GM18868 (cell line): ENCODE results near the gene C18orf54.
"Not testable (repeated sequence)": the region's sequence is repeated elsewhere in the genome, so short reads cannot be mapped to it uniquely, and the experiment has no call there.

ENCODE experiments used
- ATAC-seq: cut with Tn5 transposase; IDR thresholded peaks from one replicate; pipeline ENCODE4 v1.9.1; 2021; ENCODE audit warnings: mild to moderate bottlenecking, moderate library complexity; ENCODE audit not compliant: unreplicated experiment

The C18orf54 gene

DNA sequence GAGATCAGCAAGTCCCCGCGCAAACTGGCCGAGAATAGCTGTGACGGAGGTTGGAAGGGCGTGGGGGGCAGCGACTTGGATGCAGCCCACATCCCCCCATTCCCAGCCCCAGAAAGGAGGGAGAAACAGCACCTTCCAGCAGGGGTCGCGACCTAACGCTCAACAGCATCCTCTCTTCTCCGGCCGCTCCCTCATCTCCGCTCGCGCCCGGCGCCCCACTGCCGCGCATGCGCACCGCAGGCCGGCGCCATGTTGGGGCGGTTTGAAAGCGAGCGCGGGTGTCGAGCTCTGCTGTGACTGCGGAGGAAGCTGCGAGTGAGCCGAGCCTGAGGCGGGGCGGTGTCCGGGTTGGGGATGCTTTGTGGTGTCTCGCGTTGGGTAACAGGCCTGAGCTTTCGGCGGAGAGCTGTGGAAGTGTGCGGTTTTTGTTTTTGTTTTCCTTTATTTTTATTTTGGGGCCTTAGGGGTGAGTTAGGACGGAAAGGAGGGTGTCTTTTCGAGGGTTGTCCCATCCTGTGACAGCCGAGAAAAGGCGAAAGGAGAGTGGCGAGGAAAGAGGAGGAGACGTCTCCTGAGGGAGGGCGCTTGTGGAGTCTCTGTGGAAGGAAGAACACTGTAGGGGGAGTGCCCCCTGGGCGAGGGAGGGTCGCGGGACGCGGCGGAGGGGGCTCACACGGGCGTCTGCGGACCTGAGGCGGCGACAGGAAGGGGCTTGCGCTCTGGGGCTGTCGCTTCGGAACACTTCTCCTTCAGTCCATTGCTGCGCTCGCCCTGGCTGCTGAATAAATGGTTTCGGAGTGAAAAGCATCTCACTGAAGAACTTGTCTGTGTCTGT lies at the start of gene C18orf54, which contains the start of gene STARD6:
Gene C18orf54 (plus strand): TSS at position 247 of the 835 bp plus-strand sequence. CDS start 2,667 bp downstream, outside the sequence.
Gene STARD6 (minus strand): TSS at position 199 of the 835 bp plus-strand sequence. CDS start 3,285 bp downstream, outside the sequence.
- ATAC-seq = peak; percentile 90

DNA sequence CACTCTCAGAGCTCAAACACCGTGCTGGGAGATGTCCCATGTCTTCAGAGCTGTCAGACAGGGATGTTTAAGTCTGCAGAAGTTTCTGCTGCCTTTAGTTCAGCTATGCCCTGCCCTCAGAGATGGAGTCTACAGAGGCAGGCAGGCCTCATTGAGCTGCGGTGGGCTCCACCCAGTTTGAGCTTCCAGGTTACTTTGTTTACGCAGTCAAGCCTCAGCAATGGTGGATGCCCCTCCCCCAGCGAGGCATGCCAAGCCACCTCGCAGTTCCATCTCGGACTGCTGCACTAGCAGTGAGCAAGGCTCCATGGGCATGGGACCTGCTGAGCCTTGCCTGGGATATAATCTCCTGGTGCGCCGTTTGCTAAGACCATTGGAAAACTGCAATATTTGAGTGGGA lies 48.1 kb upstream of the C18orf54 start:
- ATAC-seq = not testable (repeated sequence)

DNA sequence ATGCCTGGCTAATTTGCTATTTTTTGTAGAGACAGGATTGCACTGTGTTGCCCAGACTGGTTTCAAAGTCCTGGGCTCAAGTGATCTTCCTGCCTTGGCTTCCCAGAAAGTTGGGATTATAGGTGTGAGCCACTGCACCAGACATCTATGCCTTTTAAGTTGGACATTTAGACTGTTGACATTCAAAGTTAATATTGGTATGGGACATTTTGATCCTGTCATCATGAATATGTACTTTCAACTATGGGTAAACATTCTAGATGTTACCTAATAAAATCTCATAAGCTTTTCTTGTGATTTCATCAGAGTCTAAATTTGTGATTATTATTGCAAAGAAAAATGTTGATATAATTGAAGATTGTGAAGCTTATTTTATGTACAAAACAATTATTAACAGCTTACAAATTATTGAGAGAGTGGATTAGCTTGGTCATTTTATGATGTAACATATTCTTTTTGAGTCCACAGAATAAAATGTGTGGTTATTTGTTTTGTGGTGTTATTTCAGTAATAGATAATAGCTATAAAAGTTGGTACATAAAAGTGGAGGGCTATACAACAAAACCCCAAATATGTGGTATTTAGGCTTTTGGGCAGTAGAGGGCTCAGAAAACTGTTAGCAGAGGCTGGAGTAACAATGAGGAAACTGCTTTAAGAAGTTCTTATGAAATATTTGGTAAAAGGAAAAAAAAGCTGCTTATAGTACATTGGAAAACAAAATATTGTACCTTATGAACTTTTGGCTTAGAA lies 41.5 kb upstream of the C18orf54 start:
- ATAC-seq = no peak

DNA sequence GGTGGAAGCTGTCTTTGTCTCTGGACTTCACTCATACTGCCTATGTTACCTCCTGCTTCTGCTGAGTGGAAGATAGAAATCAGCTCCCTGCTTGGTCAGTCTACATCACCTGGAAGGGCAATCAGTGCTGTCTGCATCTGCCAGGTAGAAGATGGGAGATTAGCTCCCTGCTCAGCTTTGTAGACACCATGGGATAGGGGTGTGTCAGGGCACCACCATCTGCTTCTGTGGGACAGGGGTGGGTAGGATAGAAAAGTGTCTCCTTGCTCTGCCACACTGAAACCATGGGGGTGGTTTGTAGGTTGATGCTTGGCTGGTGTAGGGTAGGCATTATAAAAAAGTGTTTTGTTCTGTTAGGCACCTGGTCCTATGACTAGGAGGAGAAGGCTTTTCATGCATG lies 34.1 kb upstream of the C18orf54 start:
- ATAC-seq = no peak

DNA sequence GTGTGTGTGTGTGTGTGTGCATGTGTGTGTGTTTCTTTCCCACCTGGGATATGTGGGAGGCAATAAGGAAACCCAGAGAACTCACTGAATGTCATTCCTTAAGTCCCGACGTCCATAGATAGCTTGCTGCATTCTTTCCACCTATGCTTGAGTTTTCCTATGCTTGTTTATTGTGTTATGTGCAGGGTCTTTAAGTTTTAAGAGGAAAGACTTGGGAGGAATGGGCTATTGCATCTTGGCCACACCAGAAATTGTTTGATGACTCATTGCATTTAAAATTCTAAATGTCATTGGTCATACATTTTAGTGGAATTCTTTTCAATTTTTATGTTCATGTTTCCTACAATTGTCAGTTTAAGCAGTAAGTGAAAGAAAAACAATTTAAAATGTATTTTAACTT lies 33.7 kb upstream of the C18orf54 start:
- no peak for ATAC-seq

DNA sequence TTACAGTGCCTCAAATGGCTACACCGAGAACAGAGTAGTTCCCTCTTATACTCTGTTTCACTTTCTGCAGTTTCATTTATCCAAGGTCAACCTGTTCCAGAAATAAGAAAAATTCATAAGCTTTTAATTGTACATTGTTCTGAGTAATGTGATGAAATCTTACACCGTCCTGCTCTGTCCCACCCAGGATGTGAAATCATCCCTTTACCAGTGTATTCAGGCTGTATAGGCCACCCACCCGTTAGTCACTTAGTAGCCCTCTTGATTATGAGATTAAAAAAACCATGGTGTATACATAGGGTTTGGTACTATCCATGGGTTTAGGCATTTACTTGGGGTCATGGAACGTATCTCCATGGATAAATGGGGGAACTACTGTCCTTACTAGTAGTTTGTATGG lies 29.9 kb upstream of the C18orf54 start:
- ATAC-seq = no peak

DNA sequence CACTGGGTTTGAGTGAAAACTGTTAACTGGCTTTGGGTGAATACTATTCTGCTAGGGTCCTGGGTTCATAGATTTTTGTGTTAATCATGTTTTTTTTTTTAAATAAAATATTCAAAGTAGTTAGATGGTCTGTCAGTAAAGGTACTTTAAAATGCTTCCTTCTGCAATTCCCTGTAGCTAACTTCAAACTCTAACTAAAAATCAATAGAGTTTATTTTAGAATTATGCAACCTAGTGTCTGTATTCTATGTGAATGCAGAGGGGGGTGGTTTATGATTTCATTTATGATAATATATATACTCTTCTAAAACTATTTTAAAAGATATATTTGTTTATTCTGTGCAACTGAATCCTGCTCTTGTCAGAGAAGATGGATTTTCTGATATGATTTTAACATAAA lies 27.9 kb upstream of the C18orf54 start:
- ATAC-seq = no peak

DNA sequence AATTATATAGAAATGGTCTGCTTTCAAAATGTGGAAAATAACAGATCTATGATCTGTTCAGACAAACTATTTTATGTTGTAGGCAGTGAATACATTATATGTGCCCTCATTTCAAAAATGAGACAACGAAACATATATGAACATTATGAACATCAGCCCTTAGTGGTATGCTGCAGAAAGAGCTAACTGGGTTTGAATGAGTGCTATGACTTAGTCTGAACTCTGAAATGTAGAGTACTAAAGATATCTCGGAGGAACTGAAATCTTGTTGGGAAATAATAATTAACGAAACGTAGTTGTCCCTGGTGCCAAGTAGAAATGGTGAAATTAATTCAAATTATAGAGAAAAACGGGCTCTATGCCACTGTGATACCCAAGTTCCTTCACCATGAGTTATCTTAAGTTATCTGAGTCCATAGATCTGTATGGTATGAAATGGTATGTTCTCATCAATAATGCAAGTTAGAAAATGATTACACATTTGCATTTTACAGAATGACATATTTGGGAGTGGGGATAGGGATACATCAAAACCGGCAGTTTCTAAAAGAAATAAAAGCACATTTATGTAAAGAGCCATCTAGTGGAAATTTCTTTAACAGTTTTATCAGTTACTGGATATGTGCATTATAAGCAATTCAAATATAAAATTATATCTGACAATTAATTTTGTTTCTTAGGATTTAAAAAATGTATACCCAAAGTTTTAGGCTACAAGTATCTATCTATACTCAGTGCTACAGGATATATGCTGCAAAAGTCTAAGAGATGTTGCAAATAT lies 26.7 kb upstream of the C18orf54 start:
- ATAC-seq = no peak

DNA sequence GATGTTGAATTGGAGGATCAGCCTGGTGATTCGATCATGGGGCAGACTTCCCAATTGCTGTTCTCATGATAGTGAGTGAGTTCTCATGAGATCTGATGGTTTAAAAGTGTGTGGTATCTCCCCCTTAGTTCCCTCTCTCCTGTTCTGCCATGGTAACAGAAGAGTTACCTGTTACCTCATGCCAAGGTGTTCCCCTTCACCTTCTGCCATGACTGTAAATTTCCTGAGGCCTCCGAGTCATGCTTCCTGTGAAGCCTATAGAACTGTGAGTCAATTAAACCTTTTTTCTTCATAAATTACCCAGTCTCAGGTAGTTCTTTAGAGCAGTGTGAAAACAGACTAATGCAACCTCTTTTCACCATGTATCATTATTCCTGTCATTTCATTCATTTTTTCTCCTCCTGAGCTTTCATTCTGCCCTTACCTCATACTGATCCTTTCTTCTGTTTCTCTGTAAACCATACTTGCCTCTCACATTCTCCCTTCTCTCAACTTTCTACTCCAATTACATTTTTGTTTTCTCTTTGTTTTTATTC lies 22.0 kb upstream of the C18orf54 start:
- no peak for ATAC-seq

DNA sequence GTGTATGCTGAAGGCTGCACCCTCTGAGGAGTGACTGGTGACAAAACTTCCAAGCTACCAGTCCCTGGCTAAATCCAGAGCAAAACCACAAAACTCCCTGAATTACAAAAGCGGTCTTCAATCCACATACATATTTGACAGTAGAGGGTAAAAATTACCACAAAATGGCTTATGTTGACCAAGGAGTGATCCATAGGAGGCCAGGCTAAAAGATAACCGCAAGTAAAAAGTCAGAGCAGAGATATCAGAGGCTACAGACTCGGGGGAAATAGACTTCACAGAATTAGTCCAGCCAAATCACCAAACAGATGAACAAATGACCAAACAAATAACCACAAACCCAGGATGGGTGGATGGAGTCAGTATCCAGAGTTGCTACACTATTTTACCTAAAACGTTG lies 19.5 kb upstream of the C18orf54 start:
- no peak for ATAC-seq

DNA sequence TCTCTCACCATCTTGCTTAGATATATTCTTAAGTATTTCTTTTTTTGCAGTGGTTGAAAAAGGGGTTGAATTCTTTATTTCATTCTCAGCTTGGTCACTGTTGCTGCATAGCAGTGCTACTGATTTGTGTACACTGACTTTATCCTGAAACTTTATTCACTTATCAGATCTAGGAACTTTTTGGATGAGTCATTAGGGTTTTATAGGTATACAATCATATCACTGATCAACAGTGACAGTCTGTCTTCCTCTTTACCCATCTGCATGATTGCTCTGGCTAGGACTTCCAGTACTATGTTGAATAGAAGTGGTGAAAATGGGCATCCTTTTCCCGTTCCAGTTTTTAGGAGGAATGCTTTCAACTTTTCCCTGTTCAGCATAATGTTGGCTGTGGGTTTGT lies 6.5 kb upstream of the C18orf54 start:
- no peak for ATAC-seq

DNA sequence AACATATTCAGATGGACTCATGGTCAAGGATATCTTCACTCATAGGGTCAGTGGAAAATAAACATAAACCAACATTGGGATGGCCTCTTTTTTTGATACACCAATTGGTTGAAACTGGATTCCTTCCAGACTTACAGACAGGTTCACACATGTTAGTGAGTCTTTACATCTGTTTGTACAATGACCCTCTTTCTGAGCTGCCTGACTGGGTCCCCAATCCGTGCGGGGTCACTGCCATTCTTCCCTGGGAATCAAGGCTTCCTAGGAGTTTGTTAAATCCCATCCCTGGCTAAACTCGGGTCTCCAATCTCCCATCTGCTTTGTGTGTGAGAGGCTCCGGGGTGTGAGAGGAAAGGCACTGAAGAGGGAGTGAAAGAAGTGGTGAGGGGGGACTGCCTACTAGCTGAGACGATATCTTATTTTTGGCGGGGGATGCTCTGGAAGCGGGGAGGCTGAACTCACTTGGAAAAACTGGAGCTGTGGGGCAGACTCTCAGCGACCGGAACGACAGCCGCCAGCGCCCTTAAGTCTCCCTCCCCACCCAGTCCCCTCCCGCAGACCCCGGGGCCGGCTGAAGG lies 535 bp upstream of the C18orf54 start:
- ATAC-seq = peak; percentile 47

DNA sequence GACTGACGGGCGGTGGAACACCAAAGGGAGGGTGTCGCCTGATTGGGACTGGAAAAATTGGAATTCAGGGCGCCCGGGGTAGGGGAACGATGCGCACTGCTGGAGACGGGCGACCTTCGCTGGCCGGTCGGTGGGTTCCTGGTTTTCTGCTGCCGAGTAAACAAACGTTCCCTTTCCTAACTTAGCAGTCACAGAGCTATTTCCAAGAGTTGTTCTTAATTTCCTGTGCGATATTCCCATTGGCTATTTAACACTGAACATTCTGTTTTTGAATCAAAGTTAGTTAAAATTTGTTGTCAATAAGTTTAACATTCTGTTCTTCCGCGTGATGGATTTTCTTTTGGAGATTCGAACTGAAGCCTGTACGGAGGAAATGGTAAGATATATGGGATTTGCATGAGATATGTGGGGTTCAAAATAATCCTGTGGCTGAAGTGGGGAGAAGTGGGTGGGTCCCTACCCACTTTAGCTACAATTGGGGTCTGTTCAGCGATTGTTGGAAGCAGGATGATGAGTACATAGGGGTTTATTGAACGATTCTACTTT lies 862 bp downstream of the C18orf54 start:
- no peak for ATAC-seq

DNA sequence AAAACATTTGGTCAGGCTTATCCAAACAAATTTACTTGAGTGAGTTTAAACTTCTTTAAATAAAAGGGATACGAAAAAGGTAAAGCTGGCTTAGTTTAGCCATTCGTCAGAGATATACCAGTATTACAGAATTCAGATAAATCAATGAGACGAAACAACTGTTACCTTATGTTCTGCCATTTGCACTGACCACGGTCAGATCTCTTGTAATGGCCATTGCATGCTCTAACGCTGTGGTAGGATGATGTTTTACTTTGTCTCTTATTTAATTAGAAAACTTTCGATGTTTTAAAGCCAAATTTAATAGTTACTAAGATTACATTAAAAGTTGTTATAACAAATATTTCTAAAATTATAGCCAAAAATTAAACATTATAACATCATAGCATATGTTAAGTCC lies 1.5 kb downstream of the C18orf54 start:
- no peak for ATAC-seq

DNA sequence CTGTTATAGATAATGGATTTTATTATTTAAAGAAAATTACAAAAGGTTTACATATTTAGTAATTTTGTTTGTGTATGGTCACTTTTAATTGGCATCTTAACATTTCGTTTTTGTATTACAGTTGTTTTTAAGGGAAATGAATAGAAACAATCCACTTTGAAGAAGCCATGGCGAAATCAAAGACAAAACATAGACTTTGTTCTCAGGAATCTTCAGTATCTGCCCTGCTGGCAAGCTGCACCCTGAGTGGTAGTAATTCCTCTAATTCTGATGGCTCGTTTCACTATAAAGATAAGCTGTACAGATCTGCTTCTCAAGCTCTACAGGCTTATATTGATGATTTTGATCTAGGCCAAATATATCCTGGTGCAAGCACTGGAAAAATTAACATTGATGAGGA lies 2.7 kb downstream of the C18orf54 start:
- ATAC-seq = no peak

DNA sequence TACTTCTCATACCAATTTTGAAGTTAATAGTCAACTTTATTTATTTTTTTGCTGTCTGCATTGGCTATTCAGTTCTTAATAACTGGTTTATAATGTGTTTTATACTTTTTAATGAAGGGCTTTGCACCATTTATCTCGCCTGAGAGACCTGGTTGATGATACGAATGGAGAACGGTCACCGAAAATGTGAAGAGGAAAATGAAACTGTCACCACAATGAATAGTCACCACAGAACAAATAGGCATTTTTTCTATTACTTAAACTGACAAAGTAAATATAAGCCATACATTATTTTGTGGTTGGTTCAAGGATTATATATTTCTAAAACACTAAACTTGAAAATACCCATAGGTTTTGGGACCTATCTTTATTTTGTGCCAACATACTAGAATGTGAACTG lies 20.4 kb downstream of the C18orf54 start:
- no peak for ATAC-seq

DNA sequence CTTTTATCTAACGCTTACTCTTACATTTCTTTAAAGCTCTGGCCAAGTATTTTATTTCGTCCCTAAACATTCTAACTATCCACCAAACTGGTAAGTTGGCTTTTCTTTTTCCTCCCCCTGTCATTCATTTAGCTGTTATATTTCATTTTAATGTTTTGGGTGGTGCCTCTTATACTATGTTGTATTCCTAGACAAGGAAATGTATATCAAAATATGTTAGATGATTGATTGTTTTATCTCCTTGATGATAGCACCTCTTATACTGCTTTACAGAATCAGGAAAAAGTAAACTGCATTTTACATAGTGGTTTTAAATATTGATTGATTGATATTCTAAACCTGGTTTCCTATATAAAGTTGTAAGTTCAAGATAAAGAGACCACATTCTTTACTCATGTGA lies 23.9 kb downstream of the C18orf54 start:
- ATAC-seq = no peak

DNA sequence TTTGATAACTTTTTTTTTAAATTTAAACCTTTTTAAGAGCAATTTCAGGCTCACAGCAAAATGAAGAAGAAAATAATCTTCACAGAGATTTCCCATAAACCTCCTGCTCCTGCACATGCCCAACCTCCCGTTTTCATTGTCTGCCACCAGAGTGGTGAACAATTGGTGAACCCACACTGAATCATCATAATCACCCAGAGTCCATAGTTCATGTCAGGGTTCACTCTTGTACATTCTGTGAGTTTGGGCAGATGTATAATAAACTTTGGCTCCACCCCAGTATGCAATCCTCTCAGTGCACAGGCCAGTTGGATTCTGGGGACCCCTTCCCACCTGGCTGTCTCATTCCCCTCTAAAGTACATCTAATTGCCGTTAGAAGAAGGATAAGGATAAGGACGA lies 24.4 kb downstream of the C18orf54 start:
- no peak for ATAC-seq

DNA sequence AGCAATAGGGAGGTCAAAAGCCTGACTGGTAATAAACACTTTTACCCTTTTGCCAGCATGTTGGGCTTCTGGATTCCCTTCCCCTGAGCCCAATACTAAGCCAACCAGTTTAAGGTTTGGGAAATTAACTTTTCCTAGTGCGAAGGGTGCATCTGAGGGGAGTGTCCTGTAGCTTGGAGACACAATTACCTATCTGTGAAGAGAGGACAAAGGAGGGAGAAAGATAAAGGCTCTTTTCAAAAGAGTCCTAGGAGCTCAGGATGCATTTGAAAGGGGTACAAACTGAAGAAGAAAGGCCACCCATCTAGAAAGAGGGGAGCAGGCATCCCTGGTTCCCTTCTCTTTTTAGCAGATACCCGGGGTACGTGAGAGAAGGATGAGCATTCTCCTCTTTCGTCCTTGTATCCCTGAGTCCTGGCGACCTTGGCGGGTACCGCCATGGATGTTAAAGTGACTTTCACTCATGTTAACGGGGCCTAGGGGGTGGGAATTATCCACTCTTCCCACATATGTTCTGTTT lies 25.1 kb downstream of the C18orf54 start:
- no peak for ATAC-seq

DNA sequence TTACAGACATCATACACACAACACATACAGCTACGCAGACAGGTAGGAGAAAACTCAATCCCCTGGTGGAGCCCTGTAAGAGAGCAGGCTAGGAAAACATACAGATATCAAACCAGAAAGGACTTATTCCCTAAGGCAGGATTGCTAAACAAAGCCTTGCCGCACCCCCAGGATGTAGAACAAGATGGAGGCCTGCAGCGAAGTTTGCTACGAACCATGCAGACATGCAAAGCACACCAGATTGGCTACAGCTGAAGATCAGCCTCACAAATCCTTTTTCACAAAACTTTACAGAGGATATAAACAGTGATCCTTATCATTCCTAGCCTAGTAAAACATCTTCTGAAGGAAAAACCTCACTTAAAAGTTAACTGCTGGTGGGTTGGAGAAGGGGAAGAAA lies 28.3 kb downstream of the C18orf54 start:
- no peak for ATAC-seq
